Endothelial cell of umbilical vein (primary cell): ENCODE measurements around the gene LIPM. TPM values are rescaled to one million over a fixed set of nuclear protein-coding genes. Genes with fewer than 3 reads are reported as not detected.

Experiments used
- BruUV-seq: library from RNA; stranded (reverse); fragments of 400-500 nt; replicated peaks from 2 replicates; lab custom pipeline; 2021; lab: Mats Ljungman, UMichigan
- CTCF ChIA-PET: fragments of 300-600, 350-600 bp; sonication (Branson Sonifier 250); formaldehyde crosslinking; loops from one replicate; lab custom pipeline; 2021; ENCODE audit warnings: antibody characterized with exemption, inconsistent platforms; lab: Charles Lee
- POLR2A ChIA-PET: fragments of 300-600, 350-600 bp; sonication (Branson Sonifier 250); formaldehyde crosslinking; loops from one replicate; lab custom pipeline; 2021; ENCODE audit warnings: antibody characterized with exemption, inconsistent platforms; lab: Charles Lee
- DNase-seq: peaks from one replicate; pipeline ENCODE4 v3.0.0-alpha.2; 2011; ENCODE audit warnings: low read depth, low spot score
- FAIRE-seq: peaks from 2 replicates; lab custom pipeline; 2011; peaks lifted over from hg19 to GRCh38; lab: Jason Lieb, UNC
- H2AFZ ChIP-seq: 2 replicates; pipeline ENCODE4 v1.6.0; 2012; ENCODE audit warnings: low read depth, low read length, control low read depth, inconsistent platforms
- H3K27ac ChIP-seq: 2 replicates; pipeline ENCODE4 v1.5.1; 2011; ENCODE audit warnings: low read depth, mild to moderate bottlenecking, control low read depth, low read length, moderate library complexity; ENCODE audit not compliant: insufficient read depth
- H3K27me3 ChIP-seq, 2 experiments: 2 replicates each; pipeline versions ENCODE4 v1.6.0 to v1.6.1; 2011; ENCODE audit warnings: low read length in 2 of 2, mixed read lengths in 1 of 2; ENCODE audit not compliant: control insufficient read depth in 2 of 2, insufficient read depth in 2 of 2
- H3K36me3 ChIP-seq, 2 experiments: 2 replicates in 1 of 2; 3 replicates in 1 of 2; pipeline ENCODE4 v1.5.1; 2011; ENCODE audit warnings: low read length in 2 of 2, mild to moderate bottlenecking in 1 of 2, moderate library complexity in 1 of 2; ENCODE audit not compliant: control insufficient read depth in 2 of 2, insufficient read depth in 2 of 2; ENCODE audit errors: extremely low read depth in 1 of 2
- H3K4me1 ChIP-seq: 3 replicates; pipeline ENCODE4 v1.5.1; 2011; ENCODE audit warnings: mild to moderate bottlenecking, low read length; ENCODE audit not compliant: control insufficient read depth, insufficient read depth; ENCODE audit errors: extremely low read depth
- H3K4me2 ChIP-seq: 2 replicates; pipeline ENCODE4 v1.6.1; 2011; ENCODE audit warnings: low read length, control low read depth, mixed read lengths; ENCODE audit not compliant: insufficient read depth
- H3K4me3 ChIP-seq, 3 experiments: fragments of 200-600 bp in 1 of 3; sonication (generic), shearing (Covaris generic) in 1 of 3; replicated peaks in 1 of 3; 2 replicates each; pipeline ENCODE4 v1.5.1; 2011 to 2016; ENCODE audit warnings: control low read depth in 3 of 3, low read length in 3 of 3, mild to moderate bottlenecking in 2 of 3, inconsistent platforms in 1 of 3, low read depth in 1 of 3, moderate library complexity in 1 of 3; ENCODE audit not compliant: insufficient read depth in 1 of 3
- H3K79me2 ChIP-seq: 2 replicates; pipeline ENCODE4 v1.6.0; 2012; ENCODE audit warnings: low read length, inconsistent platforms; ENCODE audit not compliant: control insufficient read depth, insufficient read depth
- H3K9ac ChIP-seq: replicated peaks from 2 replicates; pipeline ENCODE3; 2011; ENCODE audit warnings: low read length, control low read depth; ENCODE audit not compliant: insufficient read depth; ENCODE audit errors: extremely low read depth
- H3K9me1 ChIP-seq: replicated peaks from 3 replicates; pipeline ENCODE4 v1.6.0; 2011; ENCODE audit warnings: mild to moderate bottlenecking, low read length; ENCODE audit not compliant: control insufficient read depth, insufficient read depth; ENCODE audit errors: extremely low read depth
- H3K9me3 ChIP-seq: replicated peaks from 2 replicates; pipeline ENCODE4 v1.5.1; 2012; ENCODE audit warnings: low read length, inconsistent platforms; ENCODE audit not compliant: control insufficient read depth, insufficient read depth
- H4K20me1 ChIP-seq: replicated peaks from 2 replicates; pipeline ENCODE3; 2011; ENCODE audit warnings: mild to moderate bottlenecking, low read length; ENCODE audit not compliant: control insufficient read depth, insufficient read depth; ENCODE audit errors: extremely low read depth
- CTCF ChIP-seq, 2 donors: IDR thresholded peaks; 1 replicate in 1 of 2; 2 replicates in 1 of 2; pipeline ENCODE4 v1.5.1; 2011; ENCODE audit warnings: low read length in 2 of 2, mild to moderate bottlenecking in 2 of 2, moderate library complexity in 2 of 2, control low read depth in 1 of 2, inconsistent platforms in 1 of 2, low read depth in 1 of 2; ENCODE audit not compliant: insufficient read depth in 1 of 2; ENCODE audit errors: extremely low read depth in 1 of 2
- EZH2 ChIP-seq: IDR thresholded peaks from 2 replicates; pipeline ENCODE4 v1.6.1; 2012; ENCODE audit warnings: borderline replicate concordance, low read depth, mild to moderate bottlenecking, moderate library complexity, low read length, inconsistent platforms; ENCODE audit not compliant: severe bottlenecking
- GATA2 ChIP-seq: IDR thresholded peaks from 2 replicates; pipeline ENCODE4 v1.7.0; 2011; ENCODE audit warnings: low read depth, mild to moderate bottlenecking, moderate library complexity, mixed read lengths, low read length; ENCODE audit not compliant: insufficient read length, insufficient read depth
- JUN ChIP-seq: IDR thresholded peaks from 2 replicates; pipeline ENCODE4 v1.6.1; 2011; ENCODE audit warnings: borderline replicate concordance, low read depth; ENCODE audit not compliant: insufficient read length, insufficient read depth
- MAX ChIP-seq: IDR thresholded peaks from 2 replicates; pipeline ENCODE4 v1.6.1; 2011; ENCODE audit not compliant: insufficient read depth, insufficient read length
- MYC ChIP-seq: IDR thresholded peaks from one replicate; pipeline ENCODE4 v1.6.1; 2011; ENCODE audit warnings: mild to moderate bottlenecking, low read depth, low read length
- POLR2A ChIP-seq: IDR thresholded peaks from 2 replicates; pipeline ENCODE4 v1.6.1; 2012; ENCODE audit warnings: low read depth, mild to moderate bottlenecking, control low read depth, low read length
- POLR2AphosphoS5 ChIP-seq: IDR thresholded peaks from 2 replicates; pipeline ENCODE4 v1.6.1; 2012; ENCODE audit warnings: low read depth, mild to moderate bottlenecking, control low read depth, low read length, moderate library complexity; ENCODE audit not compliant: insufficient read depth
- dilution Hi-C: fragments of 300-500 bp; cut with MboI; formaldehyde crosslinking; loops from one replicate; pipeline ENCODE4 v1.15.0; 2019; ENCODE audit warnings: low sequenced_read_pairs; ENCODE audit not compliant: extremely low pct_ligation_motif_present
- intact Hi-C: fragments of 100-400 bp; cut with micrococcal nuclease; formaldehyde crosslinking; loops from one replicate; pipeline ENCODE4 v1.10.0; 2022
- polyA plus RNA-seq, 4 experiments: library from polyadenylated mRNA; depleted of rRNA in 3 of 4; stranded (reverse) in 3 of 4; unstranded in 1 of 4; fragments of >200 nt; gene quantifications; 2 replicates each; pipeline versions ENCODE4 v1.2.1 to v1.2.3, GENCODE V29; 2011 to 2012; ENCODE audit warnings: missing spikeins in 1 of 4
- total RNA-seq: library from RNA; stranded (reverse); gene quantifications from 2 replicates; pipeline ENCODE4 v1.2.3, GENCODE V29; 2021

The LIPM gene
- total and polyA plus RNA-seq, 2 donors (not counting 3 experiments of a cell fraction or from before 2014, with no cell fraction given): not detected

- H3K4me3 ChIP-seq: no peak overlapping the region
- intact Hi-C loops (no loop called here), dilution Hi-C loops (no loop called here)
- H3K9me3 ChIP-seq: no peaks in the 10 kb centered on the region
- H3K79me2 ChIP-seq: no peaks in the 10 kb centered on the region
- FAIRE-seq (no peak), DNase-seq (no peak)
- H3K27me3 ChIP-seq: peaks cover 0 to 5% of the 10 kb centered on the region in 2 experiments
- no peaks in the 10 kb centered on the region for H3K36me3 ChIP-seq
- BruUV-seq: no TSS peak
- H2AFZ ChIP-seq: no peak overlapping the region
- no peak overlapping the region for H3K9ac ChIP-seq
- POLR2A ChIA-PET: no interaction called here
- CTCF ChIA-PET: interaction anchor here (1.0 to 3.4 kb wide), 6 partner anchors 8 to 258 kb away, joined by 3 to 20 read pairs (median 5); partner anchors contain the start of gene RNLS
- no peak for TF ChIP-seq POLR2AphosphoS5
- H3K4me2 ChIP-seq: no peak overlapping the region
- no peaks in the 10 kb centered on the region for H4K20me1 ChIP-seq
- H3K9me1 ChIP-seq: no peaks in the 10 kb centered on the region
- no peak overlapping the region for H3K27ac ChIP-seq
- H3K4me1 ChIP-seq: no peaks in the 10 kb centered on the region
Measured at GRCh38 chr10:88820748-88821401, 18.3 kb downstream of the LIPM start.

DNA sequence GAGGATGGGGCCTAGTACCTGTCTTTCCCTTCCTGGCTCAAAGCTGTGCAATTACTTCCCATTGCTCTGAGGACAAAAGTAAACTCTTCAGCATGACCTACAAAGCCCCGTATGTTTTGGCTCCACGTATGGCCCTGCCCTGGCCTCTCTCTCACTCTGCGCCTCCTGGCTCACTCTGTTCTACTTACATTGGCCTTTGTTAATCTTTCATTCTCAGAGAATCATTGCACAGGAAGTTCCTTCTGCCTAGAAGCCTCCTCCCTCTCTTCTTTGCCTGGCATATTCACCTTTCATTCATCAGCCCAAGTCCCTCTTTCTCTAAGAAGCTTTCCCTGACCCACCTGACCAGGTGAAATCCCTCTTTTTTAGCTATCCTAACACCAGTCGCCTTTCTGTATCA, 23.9 kb downstream of the LIPM start:
- no TSS peak for BruUV-seq
- FAIRE-seq (no peak), DNase-seq (no peak)
- H3K79me2 ChIP-seq: no peaks in the 10 kb centered on the region
- CTCF ChIA-PET: interaction anchor here (0.8 to 2.5 kb wide), 3 partner anchors 10 to 261 kb away, joined by 5 to 12 read pairs (median 6); no protein-coding TSS in a partner anchor
- H3K27ac ChIP-seq: no peak overlapping the region
- H3K4me2 ChIP-seq: no peak overlapping the region
- dilution Hi-C loops: no loop called here
- POLR2A ChIA-PET: no interaction called here
- no peaks in the 10 kb centered on the region for H3K9me1 ChIP-seq
- H3K9ac ChIP-seq: no peak overlapping the region
- H4K20me1 ChIP-seq: no peaks in the 10 kb centered on the region
- no peaks in the 10 kb centered on the region for H3K9me3 ChIP-seq
- H3K36me3 ChIP-seq: no peaks in the 10 kb centered on the region
- intact Hi-C loops: no loop called here
- H2AFZ ChIP-seq: no peak overlapping the region
- peaks cover 0 to 2% of the 10 kb centered on the region in 2 experiments for H3K27me3 ChIP-seq
- H3K4me3 ChIP-seq: no peak overlapping the region
- TF ChIP-seq MYC: no peak
- no peak for TF ChIP-seq EZH2
- TF ChIP-seq JUN: no peak
- TF ChIP-seq POLR2AphosphoS5: no peak
- no peak for TF ChIP-seq GATA2
- TF ChIP-seq CTCF (IDR thresholded peaks at IDR 0.05; ENCODE audit: extremely low read depth in 1 of 2, insufficient read depth in 1 of 2, low read depth in 1 of 2, low read length in 2 of 2): no peak
- no peak for TF ChIP-seq POLR2A
- TF ChIP-seq MAX: no peak
- no peaks in the 10 kb centered on the region for H3K4me1 ChIP-seq
